T-helper 1 cell treated with Interleukin-12 subunit alpha and Interleukin-12 subunit beta and Interleukin-4 antibody, amounts not matched to agents 30 ng/mL and 1 ng/mL, for 36 hours (primary cell): ENCODE measurements around the gene CNGA2. TPM values are rescaled to one million over a fixed set of nuclear protein-coding genes. Genes with fewer than 3 reads are reported as not detected.
"Not testable (repeated sequence)": the region's sequence is repeated elsewhere in the genome, so short reads cannot be mapped to it uniquely, and the experiment has no call there.

Source experiments
- intact Hi-C: fragments of 100-400 bp; cut with micrococcal nuclease; formaldehyde crosslinking; loops from one replicate; pipeline ENCODE4 v1.15.1; 2024
- total RNA-seq: library from RNA; stranded (reverse); gene quantifications from 2 replicates; pipeline ENCODE4 v1.2.3, GENCODE V29; 2022

Gene CNGA2
- not detected in 2 replicates for total RNA-seq

DNA sequence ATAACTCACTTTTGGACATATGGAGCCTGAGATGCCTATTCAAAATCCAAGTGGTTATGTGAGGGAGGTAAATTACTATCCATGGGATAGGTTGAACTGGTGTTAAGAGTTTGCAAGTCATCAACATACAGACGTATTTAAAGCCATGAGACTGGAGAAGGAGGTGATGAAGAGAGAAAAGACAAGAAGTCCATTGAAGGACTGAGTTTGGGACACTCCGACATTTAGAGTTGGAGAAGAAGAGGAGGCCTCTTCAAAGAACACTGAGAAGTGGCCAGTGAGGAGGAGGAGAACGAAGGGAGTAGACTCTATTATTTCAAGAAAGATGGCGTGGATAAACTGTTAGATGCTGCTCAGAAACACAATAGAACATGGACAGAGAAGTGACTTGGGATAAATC is at the start of gene CNGA2:
TSS of gene CNGA2 (plus strand) at position 301 of the 400 bp plus-strand sequence. CDS start 3,738 bp downstream, outside the sequence.
- intact Hi-C loops: no loop called here

DNA sequence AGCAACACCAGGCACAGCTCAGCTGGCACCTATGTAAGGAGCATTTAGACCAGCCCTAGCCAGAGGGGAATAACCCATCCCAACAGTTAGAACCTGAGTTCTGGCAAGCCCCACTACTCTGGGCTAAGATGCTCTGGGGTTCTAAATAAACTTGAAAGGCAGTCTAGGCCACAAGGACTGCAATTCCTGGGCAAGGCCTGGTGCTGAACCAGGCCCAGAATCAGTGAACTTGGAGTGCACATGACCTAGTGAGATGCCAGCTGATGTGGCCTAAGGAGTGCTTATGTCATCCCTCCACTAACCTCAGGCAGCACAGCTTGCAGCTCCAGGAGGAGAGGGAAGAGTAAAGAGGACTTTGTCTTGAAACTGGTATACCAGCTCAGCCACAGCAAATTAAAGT is 46.9 kb upstream of the CNGA2 start:
- intact Hi-C loops: no loop called here

DNA sequence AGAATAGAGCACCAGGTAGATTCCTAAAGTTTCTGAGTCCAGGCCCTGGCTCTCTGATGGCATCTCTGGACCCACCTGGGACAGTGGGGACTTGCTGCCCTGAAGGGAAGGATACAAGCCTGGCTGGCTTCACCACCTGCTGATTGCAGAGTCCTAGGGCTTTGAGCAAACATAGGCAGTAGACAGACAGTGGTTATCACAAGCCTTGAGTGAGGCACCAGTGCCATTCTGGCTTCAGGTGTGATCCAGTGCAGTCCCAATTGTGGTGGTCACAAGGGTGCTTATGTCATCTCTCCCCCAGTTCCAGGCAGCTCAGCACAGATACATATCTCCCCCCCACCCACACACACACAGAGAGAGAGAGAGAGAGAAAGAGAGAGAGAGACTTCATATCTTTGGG is 45.9 kb upstream of the CNGA2 start:
- intact Hi-C loops: no loop called here

DNA sequence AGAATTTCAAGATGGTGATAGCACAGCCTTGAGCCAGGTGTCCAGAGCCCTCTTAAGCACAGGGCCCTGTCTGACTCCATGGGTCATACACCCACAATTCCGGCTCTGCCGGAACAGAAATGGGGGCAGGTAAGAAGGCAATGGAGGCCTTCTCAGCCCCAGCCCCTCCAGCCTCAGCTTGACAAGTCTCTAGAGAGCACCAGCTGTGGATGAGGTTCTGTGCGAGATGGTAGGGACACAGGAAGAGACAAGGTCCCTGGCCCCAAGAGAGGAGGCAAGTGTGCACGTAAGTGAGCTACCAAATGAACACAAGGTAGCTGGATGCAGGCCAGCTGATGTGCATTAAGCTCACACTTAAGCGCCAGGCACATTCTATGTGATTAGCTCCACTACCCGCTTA is 41.7 kb upstream of the CNGA2 start:
- intact Hi-C loops: no loop called here

DNA sequence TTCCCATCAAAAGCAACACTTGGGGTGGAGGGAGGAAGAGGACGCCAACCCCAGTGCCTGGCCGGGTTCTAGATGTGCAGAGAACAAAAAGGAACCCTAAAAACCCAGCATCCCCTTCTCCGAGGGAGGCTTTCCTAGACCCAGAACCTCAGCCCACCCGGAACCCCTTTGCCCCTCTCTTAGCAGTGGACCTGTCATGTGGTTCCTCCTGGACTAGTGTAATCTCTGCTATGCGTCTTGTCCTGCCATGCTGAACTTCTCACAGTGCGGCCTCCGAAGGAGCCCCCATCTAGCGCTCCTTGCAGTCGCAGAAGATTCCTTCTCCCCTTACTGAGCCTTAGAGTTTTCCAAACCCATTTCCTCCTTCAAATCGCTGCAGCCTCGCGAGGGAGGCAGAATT is 40.4 kb upstream of the CNGA2 start:
- intact Hi-C loops: no loop called here

DNA sequence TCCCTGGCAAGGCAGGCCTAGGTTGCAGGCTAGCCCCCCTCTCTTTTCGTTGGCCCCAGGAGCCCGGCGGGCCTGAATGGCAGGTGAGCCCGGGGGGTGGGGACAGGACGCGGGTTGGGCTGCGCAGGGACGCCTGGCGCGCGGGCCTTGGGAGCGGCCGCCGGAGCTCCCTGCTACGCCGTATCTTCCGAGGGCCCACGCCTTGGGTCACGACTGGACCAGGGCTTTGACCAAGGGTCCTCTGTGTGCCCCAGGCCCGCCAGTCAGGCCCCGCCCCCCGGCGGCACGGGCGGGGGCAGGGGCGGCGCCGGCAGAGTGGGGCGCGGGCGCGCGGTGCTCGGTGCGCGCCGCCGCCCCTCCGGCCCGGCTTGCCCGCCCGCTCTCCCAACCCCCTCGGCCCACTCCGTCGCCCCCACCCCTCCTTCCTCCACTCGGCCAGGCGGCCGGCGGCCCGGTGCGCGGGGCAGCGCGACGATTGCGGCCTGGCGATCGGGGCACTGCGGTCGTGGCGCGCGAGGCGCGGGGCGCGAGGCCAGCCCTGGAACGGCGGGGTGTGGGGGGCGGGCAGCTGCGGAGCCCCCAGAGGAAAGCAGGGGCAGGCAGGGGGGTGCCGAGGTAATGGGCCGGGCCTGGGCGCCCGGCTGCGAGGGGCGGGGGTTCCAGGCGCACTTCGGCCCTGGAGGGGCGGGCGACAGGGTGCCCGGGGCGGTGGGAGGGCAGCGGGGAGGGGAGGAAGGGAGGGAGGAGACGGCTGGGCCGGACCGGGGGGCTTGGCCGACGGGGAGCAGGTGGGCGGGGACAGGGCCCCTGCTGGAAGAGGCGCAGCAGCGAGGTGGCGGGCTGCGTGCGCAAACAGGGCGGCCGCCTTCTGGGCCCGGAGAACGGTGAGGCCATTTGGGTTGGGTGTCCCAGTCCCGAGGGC is 39.6 kb upstream of the CNGA2 start, which contains the start of gene PRRG3:
TSS of gene PRRG3 (plus strand) at position 798 of the 922 bp plus-strand sequence. CDS start 3,357 bp downstream, outside the sequence.
- intact Hi-C loops: no loop called here

DNA sequence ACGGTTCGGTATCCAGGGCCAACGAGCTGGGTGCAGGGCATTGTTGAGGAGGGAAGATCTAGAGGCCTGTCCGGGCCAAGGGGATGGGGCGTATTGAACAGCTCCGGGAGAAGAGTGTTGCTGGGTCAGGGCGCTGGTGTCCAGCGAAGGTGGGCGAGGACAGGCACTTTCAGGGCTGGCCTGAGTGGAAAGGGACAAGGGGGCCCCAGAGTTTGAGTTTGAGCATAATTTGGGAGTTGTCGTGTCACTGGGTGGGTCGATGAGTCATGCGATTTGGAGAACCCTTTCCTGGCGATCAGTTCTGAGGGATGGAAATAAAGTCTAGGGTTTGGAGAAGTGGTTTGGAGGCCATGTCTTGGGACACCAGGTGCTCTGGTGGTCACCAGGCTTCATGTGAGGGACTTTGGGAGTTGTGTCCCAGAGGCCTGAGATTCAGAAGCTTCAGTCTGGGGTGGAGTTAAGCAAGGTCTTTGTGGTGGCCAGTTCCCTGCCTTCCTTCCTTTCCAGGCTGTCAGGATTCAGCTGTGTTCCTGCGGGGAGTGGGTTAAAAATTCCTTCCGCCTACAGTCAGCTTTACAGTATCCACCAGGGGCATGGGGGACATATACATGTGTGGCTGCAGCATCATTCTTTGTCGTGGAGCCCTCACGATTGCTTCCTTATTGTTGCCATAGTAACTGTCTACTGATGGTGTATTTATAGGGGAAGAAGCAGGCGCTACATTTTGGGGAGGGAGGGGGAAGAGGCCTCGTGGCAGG is 38.8 kb upstream of the CNGA2 start:
- intact Hi-C loops: no loop called here

DNA sequence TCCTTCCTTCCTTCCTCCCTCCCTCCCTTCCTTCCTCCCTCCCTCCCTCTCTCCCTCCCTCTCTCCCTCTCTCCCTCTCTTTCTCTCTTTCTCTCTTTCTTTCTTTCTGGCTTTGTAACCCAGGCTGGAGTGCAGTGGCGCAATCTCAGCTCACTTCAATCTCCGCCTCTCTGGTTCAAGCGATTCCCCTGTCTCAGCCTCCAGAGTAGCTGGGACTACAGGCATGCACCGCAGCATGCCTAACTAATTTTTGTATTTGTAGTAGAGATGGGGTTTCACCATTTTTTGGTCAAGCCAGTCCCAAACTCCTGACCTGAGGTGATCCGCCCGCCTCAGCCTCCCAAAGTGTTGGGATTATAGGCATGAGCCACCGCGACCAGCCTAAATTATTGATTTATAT is 37.5 kb upstream of the CNGA2 start:
- intact Hi-C loops: not testable (repeated sequence)

DNA sequence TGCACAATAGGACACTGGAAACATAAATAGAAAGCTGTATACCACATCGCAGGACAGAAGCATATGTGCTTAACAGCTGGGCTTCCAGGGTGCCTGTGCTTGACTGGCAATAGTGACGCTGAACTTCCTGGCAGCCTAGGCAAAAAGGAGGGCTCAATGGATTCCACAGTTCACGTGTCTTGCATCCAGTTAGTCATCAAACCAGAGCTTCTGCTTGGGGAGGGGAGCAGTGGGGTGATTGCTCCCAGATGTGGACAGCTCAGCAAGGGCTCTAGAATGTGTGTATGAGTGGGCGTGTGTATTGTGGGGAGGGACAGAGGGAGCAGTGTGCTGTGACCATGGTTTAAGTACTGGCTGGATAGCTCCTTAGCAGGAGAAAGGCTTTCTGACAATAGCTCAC is 37.0 kb upstream of the CNGA2 start:
- intact Hi-C loops: no loop called here

DNA sequence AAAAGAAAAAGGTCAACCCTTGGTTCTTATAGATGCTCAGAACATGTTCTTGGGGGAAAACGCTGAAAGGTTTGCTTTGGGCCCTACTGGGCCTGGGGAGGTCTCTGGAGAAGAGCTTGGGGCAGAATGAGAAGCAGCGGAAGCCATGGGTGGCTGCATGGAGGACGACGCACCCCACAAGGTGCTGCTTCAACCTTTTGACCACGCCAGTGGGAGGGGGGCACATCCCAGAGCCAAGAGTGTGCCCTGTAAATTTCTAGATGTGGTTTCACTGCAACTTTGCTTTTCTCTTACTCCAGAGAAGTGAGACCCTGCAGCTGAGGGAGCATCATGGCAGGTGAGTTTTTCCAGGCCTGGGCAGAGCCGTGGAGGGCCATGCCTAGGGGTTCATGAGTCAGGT is 36.1 kb upstream of the CNGA2 start:
- intact Hi-C loops: no loop called here

DNA sequence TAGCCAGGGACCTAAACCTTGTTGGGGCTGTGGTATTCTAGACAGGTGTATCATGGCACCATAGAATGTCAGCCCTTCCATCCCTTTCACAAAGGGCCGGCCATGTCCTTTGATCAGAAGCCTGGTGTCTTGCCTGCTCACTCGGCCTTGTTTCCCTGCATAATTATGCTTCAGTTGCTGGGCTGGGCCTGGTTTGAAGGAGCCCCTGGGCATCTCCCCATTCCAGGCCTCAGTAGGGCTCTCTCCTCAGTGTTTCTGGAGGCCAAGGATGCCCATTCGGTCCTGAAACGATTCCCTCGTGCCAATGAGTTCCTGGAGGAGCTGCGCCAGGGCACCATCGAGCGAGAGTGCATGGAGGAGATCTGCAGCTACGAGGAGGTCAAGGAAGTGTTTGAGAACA is 34.8 kb upstream of the CNGA2 start:
- intact Hi-C loops: no loop called here

DNA sequence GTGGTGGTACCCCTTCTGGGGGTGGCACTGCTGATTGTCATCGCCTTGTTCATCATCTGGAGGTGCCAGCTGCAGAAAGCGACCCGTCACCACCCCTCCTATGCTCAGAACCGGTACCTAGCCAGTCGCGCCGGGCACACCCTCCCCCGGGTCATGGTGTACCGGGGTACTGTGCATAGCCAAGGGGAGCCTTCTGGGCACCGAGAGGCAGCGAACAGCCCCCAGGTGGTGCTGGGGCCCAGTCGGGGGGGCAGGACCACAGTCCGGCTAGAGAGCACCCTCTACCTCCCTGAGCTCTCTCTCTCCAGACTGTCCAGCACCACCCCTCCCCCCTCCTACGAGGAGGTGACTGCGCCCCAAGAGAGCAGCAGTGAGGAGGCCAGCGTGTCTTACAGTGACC is 34.0 kb upstream of the CNGA2 start:
- intact Hi-C loops: no loop called here

DNA sequence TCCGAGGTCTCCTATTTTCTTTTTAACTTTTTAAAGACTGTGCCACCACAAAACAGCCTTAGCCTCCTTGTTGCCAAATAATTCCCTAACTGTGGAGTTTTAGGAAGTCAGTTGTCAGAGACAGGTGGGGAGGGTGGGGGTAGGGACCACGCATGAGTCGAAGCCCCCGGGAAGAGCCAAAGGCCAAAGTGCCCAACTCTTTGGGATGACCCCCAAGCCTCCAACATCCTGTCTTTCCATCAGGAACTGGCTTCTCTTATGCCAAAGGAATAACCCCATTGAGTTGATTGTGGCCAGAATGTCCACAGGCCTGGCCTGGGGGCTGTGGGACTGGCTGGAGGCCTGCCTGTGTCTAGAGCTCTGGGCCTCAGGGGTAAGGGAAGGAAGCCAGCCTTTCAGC is 33.5 kb upstream of the CNGA2 start:
- intact Hi-C loops: no loop called here

DNA sequence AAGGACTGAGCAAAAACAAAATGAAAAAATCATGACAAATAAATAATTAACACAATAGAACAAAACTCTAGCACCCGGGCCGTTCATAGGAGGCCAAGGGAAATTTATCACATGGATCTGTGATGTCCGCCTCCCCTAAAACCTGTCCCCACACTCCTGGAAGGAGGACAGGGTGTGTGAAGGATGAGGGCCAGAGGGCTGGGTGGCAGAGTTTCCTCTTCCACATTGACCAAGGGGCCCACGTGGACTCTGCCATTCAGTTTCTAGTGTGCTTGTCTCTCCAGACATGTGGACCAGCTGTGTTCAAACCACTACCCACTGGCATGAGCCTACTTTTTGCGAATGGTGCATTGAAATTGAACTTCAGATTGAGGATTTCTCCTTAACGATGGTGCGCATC is 33.0 kb upstream of the CNGA2 start:
- intact Hi-C loops: no loop called here

DNA sequence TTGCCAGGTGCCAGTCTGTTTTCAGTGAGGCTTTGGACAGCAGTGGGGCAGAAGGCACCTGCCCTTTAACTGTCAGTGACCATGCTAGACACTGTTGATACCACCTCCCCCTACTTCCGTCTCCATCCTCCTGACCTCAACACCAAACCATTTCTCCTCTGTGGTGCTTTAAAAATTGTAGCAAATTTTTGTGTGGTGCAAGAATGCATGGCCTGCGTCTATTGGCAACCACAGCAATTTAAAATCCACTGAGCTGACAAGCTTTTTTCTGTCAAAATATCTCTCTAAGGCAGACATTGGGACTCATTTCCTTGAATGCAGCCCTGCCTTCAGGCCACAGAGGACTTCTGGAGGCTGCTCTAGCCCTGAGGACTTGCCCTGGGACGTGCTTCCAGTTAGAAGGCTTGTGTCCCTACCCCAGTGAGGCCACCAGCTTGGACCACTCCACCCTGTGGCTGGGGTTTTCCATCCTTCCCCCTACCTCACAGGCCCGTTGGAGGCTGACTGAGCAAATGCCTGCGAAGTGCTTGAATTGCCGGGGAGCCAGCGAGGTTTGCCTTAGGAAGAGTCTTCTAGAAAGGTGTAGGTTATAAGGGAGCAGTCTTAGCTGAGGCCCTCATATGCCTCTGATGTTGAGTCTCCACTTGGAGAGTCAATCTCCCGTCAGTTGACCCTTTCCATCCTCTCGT is 32.4 kb upstream of the CNGA2 start:
- intact Hi-C loops: no loop called here

DNA sequence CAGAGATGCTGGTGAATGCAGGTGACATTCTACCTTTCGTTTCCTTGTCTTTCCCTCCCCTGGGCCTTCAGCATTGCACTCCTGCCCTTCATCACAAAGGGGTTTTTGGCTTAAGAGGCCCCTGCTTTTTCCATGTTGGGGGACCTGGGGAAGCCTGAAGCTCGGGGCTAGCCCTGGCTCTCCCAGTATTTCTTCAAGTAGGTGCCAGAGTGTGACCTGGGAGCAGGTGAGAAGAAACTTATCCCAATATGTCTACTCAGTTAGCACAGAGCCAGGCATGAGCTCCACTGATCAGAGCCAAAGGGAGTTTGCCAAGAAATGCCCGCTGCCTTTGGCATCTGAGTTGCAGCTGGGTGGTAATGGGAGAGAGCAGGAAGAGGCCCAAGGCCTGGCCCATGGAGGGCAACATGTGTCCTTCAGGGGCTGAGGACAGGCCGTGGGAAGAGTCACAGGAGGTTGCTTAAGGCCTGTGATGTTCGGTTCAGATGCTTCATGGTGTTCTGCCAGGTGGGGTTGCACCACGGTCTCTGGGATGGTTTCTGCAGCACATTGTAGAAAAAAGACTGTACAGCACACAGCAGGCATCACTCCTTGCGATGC is 31.7 kb upstream of the CNGA2 start:
- intact Hi-C loops: no loop called here

DNA sequence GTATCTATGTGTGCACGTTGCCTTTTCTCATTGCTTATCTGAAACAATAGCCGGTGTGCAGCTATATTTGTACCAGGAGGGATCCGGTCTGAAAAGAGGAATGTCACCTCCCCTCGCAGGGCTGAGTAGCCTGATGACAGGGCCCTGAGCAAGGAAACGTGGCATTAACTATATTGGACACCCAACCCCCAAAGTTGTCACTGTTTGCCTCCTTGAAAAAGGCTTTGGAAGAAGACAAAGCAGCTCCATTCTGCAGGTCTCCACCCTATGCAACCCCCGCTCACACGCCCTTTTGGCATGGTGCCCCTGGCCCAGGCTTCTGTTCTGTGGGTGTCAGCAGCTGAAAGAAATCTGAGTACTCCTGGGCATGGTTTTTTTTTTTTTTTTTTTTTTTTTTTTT is 31.1 kb upstream of the CNGA2 start:
- intact Hi-C loops: no loop called here

DNA sequence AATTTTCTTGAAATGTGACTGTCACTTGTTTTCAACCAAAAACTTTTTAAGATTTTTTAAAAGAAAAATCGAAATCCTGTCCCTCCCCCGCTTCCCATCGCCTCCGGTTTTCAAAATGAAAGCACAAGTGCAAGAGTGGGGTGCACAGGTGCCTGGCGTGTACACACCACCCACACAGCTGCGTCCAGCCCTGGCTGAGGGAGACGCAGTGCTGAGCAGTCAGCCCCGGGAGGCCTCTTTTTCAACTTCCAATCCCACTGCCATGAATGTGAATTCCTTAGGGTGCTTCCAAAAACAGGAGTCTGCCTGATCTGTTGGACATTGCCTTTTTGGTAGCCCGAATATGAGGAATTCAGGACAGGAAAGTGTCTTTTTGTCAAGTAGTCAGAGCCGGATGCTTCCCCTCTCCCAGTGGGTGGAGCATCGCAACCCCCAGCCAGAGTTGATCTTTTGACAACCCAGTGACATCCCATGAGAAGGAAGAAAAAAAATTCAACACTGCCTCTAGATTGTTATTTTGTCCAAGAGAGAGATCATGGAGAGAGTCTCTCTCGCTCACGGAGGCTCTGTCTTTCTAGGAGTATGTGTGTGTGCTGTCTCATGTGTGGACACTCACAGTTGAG is 30.4 kb upstream of the CNGA2 start:
- intact Hi-C loops: no loop called here

DNA sequence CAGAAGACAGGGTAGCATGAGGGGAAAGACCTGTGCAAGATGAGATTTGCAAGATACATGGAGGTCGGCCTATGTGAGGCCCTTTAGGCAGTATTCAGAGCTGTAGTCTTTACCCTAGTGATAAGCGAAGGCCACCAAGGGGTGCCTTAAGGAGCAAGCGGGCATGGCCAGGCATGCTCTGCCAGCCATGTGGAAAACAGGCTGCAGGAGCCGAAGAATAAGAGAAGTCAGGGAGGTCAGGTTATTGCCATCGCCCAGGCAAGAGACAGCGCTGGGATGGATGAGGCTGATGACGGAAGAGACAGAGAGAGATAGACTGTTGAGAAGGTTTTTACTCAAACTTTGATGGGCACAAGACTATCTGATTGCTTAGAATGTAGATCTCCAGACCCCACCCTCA is 25.7 kb upstream of the CNGA2 start:
- intact Hi-C loops: no loop called here

DNA sequence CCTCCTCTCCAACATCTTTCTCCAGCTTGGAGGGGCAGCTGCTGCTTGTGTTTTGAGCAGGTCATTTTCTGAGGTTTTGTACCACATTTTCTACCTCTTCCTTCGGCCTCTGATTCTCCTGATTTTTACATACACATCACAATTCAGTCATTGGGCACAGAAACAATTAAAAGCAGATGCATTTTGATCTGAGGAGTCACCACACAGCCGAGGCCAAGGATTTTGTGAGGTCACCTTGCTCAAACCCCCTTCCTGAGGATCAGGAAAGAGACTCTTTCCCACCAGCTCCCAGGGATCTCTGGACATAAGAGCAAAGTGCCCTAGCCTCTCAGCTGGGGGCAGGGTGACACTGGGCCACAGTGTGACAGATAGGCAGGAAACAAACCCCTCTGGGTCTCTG is 24.1 kb upstream of the CNGA2 start:
- intact Hi-C loops: no loop called here

DNA sequence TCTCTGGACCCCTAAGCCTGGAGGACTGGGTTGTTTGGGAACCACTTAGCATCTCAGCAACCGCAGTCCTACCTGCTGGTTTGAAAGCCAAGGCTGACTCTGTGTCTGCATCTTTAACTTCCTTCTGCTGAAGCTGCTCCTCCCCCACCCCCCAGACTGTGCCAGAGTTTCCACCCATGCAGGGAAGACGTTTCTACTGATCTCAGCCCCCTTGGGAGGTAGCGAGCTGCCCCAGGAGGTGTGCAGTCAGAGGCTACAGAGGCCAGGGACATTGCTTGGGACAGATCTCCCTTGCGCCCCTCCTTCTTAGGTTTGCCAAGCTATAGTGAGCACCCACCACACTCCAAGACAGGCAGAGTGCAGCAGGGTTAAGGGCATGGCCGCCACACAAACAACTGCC is 23.4 kb upstream of the CNGA2 start:
- intact Hi-C loops: no loop called here
